HG03103 (cell line): ENCODE measurements around the gene TIMM22.
"Not testable (repeated sequence)": the region's sequence is repeated elsewhere in the genome, so short reads cannot be mapped to it uniquely, and the experiment has no call there.

Experiments
- ATAC-seq: cut with Tn5 transposase; IDR thresholded peaks from one replicate; pipeline ENCODE4 v1.9.1; 2021; ENCODE audit warnings: low read depth; ENCODE audit not compliant: unreplicated experiment

TIMM22 gene

GRCh38 chr17:996554-997344, at the start of gene TIMM22:
Gene TIMM22, plus strand, starts transcription at chr17:997129. Its CDS starts 14 bp downstream, at chr17:997143.
- ATAC-seq, result peak; percentile 92

GRCh38 chr17:948284-948852, 48.6 kb upstream of the TIMM22 start:
- ATAC-seq, result no peak

- no peak for ATAC-seq
These were observed 47.2 kb upstream of the TIMM22 start for GRCh38 chr17:949623-950303.

GRCh38 chr17:951325-952132, 45.4 kb upstream of the TIMM22 start:
- no peak for ATAC-seq

DNA sequence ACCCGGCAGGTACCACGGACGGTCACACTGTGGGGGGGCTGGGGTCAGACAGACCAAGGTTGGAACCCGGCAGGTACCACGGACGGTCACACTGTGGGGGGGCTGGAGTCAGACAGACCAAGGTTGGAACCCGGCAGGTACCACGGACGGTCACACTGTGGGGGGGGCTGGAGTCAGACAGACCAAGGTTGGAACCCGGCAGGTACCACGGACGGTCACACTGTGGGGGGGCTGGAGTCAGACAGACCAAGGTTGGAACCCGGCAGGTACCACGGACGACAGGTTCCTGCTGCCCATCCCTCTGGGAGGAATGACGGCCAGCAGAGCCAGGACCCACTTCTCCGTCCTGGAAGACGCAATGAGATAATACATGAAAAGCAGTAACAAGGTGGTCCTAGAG, 44.3 kb upstream of the TIMM22 start:
- not testable (repeated sequence) for ATAC-seq

DNA sequence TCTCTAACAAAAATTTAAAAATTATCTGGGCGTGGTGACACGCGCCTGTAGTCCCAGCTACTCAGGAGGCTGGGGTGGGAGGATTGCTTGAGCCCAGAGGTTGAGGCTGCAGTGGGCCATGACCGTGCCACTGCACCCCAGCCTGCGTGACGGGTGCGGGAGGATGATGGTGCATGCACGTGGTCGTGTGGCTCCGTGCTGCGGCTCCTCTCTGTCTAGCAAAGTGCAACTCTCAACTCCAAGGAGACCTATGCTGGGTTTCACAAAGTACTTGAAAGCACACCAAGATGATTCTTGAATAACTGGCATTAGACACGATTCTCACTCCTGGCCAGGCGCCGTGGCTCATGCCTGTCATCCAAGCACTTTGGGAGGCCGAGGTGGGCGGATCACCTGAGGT, 43.2 kb upstream of the TIMM22 start:
- no peak for ATAC-seq

DNA sequence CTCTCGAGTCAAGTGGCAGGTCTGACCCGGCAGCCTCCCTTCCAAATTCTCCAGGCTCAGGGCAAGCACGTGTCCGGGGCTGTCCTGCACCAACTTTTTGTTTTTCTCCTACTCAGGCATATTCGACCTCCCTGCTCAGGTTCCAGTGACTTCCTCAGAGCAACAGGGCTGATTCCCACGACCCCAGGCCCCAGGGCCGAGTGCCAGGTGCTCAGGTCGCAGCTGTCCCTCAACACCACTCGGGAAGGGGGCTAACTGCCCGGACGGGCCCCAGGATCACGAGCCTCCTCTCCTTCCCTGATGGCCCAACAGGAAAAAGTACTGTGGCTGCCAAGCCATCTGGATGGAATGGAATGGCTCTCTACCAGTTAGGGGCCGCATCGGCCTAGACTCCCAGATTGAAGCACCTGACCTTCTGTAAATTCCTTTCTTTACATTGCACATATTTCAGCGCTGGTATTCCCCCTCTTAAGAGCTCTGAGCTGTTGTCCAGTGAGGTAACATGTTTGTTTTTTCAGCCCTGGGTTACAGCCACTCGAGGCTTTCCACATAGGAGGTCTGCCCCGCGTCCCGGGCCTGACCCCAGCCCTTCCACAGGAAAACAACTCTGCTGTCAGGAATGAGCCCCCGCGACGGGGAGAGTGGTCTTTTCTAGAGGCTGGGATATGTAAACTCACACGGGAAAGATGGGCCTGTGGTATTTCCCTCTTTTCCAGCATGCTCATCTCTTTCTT, 42.3 kb upstream of the TIMM22 start:
- no peak for ATAC-seq

DNA sequence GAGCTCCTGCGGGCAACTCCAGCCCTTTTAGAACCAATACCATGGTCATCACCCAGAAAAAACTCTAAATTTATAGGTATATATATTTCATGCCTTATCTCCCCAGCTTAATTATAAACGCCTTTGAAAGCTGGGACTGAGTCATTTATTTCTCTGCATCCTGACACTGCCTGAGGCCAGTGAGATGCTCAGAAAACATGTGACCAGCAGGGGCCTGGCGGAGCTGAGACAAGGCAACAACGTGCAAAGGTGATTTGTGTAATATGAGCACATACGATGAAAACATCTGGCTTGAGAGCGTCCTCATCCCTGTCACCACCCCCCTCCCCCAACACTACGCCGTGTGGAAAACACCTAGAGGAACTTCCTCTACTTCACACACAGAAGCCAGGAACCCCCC, 40.0 kb upstream of the TIMM22 start:
- ATAC-seq, result no peak

GRCh38 chr17:957856-958421, 39.0 kb upstream of the TIMM22 start:
- no peak for ATAC-seq

DNA sequence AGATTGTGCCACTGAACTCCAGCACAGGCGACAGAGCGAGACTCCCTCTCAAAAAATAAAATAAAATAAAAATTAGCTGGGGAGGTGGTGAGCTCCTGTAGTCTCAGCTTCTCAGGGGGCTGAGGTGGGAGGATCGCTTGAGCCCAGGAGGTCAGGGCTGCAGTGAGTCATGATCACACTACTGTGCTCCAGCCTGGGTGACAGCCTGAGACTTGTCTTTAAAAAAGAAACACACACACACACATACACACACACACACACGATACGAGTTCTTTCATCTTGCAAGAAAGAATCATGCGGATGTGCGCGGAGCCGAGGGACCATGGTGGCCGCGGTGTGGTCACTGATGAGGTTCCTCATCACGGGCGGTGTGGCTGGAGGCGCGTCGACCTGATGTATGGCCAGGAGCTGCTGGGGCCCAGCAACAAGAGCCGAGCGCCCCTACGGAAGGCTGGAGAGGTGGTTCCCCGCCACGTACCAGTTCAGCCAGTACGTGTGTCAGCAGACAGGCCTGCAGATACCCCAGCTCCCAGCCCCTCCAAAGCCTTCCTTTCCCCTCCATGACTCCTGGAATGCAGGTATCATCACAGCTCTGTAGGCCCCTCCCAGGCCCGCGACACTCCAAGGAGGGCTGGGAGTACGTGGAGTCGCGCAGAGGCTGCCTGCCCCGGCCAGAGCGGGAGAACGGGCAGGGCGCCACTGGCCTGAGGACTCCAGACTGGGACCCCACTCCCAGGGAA, 38.0 kb upstream of the TIMM22 start:
- ATAC-seq, result no peak

DNA sequence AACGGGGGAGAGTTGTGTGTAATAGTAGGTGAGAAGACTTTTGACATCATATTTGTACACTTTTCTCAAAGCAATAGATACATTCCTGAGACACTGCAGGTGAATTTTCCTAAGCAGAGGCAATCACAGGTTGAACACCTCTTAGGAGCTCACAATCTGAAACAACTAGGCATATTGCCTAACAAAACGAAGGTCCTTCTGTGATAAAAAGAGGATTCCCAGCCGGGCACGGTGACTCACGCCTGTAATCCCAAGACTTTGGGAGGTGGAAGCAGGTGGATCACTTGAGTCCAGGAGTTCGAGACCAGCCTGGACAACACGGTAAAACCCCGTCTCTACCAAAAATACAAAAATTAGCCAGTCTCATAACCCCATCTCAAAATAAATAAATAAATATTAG, 34.8 kb upstream of the TIMM22 start:
- no peak for ATAC-seq

GRCh38 chr17:962670-963069, 34.3 kb upstream of the TIMM22 start:
- ATAC-seq, result no peak

- ATAC-seq, result no peak
These were observed 32.1 kb upstream of the TIMM22 start for GRCh38 chr17:964876-965275.

DNA sequence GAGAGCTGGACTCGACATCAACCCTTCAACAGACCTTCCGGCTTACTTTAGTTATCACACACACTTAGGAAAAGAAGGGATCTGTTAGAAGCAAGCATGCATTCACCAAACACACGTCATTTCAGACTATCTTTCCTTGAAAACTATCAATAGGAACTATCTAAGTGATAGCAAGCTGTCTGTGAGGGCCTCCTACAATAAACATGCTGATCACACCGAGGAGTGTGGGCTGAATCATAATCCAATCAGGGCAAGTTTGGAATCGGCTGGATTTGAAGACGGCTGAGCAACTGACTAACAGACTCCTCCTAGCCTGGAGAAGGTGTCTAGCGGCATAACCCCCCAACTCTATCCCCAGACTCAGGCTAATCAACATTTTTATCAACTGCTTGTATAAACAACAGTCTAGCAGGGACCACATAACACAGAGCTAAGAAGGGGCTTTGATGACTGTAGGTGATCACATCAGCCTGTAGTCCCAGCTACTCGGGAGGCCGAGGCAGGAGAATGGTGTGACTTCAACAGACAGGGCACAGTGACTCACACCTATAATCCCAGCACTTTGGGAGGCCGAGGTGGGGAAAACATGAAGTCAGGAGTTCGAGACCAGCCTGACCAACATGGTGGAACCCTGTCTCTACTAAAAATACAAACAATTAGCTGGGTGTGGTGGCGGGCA, 31.5 kb upstream of the TIMM22 start:
- no peak for ATAC-seq

GRCh38 chr17:967122-967521, 29.8 kb upstream of the TIMM22 start:
- no peak for ATAC-seq

GRCh38 chr17:968812-969730, 27.9 kb upstream of the TIMM22 start:
- no peak for ATAC-seq

- no peak for ATAC-seq
These were observed 27.0 kb upstream of the TIMM22 start for GRCh38 chr17:969811-970355.
